Measurements from ENCODE around the gene STX1A. TPM values are rescaled to one million over a fixed set of nuclear protein-coding genes. Genes with fewer than 3 reads are reported as not detected.

STX1A gene
- total and polyA plus RNA-seq, 2 of the 13 experiments (the other 11 are each of a cell fraction or from before 2014, with no cell fraction given), result 6.1 to 12.2 TPM

GRCh38 chr7:73742753-73743641, 23.5 kb upstream of the STX1A start (continued):
- TF ChIP-seq ZNF687 (CRISPR knock-in tag; IDR thresholded peaks at IDR 0.05) (peak; percentile 74), E2F5 (CRISPR knock-in tag; conservative IDR thresholded peaks at IDR 0.05) (no peak), ZBTB38 (CRISPR knock-in tag; IDR thresholded peaks at IDR 0.05) (no peak), ZNF326 (CRISPR knock-in tag; IDR thresholded peaks at IDR 0.05; ENCODE audit: borderline replicate concordance) (no peak), ZFP36L1 (CRISPR knock-in tag; IDR thresholded peaks at IDR 0.05) (no peak), CBX2 (IDR thresholded peaks at IDR 0.05; ENCODE audit: low read depth, low read length) (no peak), CBX2 (CRISPR knock-in tag; IDR thresholded peaks at IDR 0.05; ENCODE audit: low read depth) (no peak), EED (CRISPR knock-in tag; IDR thresholded peaks at IDR 0.05) (no peak), GFI1 (CRISPR knock-in tag; IDR thresholded peaks at IDR 0.05; ENCODE audit: borderline replicate concordance) (peak; percentile 41; the same call in 1 of the 2 replicates), ZNF3 (CRISPR knock-in tag; IDR thresholded peaks at IDR 0.05) (no peak), ZNF800 (CRISPR knock-in tag; IDR thresholded peaks at IDR 0.05) (no peak), ZNF496 (CRISPR knock-in tag; IDR thresholded peaks at IDR 0.05; ENCODE audit: insufficient replicate concordance) (no peak), CERS6 (CRISPR knock-in tag; IDR thresholded peaks at IDR 0.05) (no peak), NFRKB (IDR thresholded peaks at IDR 0.05) (no peak), NR1H2 (CRISPR knock-in tag; IDR thresholded peaks at IDR 0.05; ENCODE audit: borderline replicate concordance, low read depth) (no peak), MTA1 (CRISPR knock-in tag; IDR thresholded peaks at IDR 0.05; ENCODE audit: borderline replicate concordance) (peak; percentile 50; the same call in 1 of the 2 replicates), PAX8 (CRISPR knock-in tag; IDR thresholded peaks at IDR 0.05; ENCODE audit: borderline replicate concordance) (no peak), ATAD3A (CRISPR knock-in tag; IDR thresholded peaks at IDR 0.05) (no peak)
